GM12878 (cell line): ENCODE data around the gene ADAMTSL5.

ENCODE experiments used
- NBN ChIP-seq: fragments of 450-650 bp; IDR thresholded peaks from 2 replicates; pipeline ENCODE4 v1.6.1; 2016
- YBX1 ChIP-seq: fragments of 450-650 bp; IDR thresholded peaks from 2 replicates; pipeline ENCODE4 v1.6.1; 2016; ENCODE audit warnings: antibody characterized with exemption
- TF ChIP-seq, protein P1 (sequence below), 3 experiments: IDR thresholded peaks in 2 of 3; conservative IDR thresholded peaks in 1 of 3; 2 replicates each; pipeline ENCODE4 v1.5.1; 2011; ENCODE audit warnings: low read depth in 3 of 3, low read length in 3 of 3, mild to moderate bottlenecking in 3 of 3, control low read depth in 2 of 3, moderate library complexity in 2 of 3, inconsistent platforms in 1 of 3, mixed read lengths in 1 of 3; ENCODE audit not compliant: control insufficient read depth in 2 of 3, insufficient read depth in 1 of 3; ENCODE audit errors: extremely low read depth in 1 of 3

DNA sequence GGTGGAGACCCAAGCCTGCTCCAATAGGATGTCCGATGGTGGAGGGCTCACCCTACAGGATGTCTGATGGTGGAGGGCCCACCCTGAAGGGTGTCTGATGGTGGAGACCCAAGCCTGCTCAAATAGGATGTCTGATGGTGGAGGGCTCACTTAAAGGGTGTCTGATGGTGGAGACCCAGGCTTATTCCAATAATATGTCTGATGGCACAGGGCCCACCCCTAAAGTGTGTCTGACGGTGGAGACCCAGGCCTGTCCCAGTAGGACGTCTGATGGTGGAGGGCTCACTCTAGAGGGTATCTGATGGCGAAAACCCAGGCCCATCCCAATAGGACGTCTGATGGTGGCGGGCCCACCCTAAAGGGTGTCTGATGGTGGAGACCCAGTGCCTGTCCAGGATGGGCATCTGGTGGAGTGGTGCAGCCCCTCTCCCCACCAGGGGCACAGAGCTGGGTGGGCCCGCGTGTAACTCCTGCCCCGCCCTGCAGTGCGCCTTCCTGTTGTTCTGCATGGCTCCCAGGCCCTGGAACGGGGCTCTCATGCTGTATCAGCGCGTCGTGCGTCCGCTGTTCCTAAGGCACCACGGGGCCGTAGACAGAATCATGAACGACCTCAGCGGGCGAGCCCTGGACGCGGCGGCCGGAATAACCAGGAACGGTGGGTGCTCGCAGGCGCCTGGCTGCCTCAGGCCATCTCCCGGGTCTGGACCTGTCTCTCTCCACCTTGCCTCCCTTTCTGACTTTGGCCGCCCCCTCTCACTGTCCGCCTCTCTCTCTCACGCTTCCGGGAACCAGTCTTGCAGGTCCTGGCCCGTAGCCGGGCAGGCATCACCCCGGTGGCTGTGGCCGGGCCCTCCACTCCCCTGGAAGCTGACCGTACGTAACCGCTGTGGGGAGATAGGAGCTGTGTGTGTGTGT lies 16.8 kb downstream of the ADAMTSL5 start:
- no peak for TF ChIP-seq NBN
- TF ChIP-seq, protein P1, sequence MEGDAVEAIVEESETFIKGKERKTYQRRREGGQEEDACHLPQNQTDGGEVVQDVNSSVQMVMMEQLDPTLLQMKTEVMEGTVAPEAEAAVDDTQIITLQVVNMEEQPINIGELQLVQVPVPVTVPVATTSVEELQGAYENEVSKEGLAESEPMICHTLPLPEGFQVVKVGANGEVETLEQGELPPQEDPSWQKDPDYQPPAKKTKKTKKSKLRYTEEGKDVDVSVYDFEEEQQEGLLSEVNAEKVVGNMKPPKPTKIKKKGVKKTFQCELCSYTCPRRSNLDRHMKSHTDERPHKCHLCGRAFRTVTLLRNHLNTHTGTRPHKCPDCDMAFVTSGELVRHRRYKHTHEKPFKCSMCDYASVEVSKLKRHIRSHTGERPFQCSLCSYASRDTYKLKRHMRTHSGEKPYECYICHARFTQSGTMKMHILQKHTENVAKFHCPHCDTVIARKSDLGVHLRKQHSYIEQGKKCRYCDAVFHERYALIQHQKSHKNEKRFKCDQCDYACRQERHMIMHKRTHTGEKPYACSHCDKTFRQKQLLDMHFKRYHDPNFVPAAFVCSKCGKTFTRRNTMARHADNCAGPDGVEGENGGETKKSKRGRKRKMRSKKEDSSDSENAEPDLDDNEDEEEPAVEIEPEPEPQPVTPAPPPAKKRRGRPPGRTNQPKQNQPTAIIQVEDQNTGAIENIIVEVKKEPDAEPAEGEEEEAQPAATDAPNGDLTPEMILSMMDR (IDR thresholded peaks at IDR 0.05 in 2 of 3, conservative IDR thresholded peaks at IDR 0.05 in 1 of 3; ENCODE audit: control insufficient read depth in 2 of 3, extremely low read depth in 1 of 3, insufficient read depth in 1 of 3, low read depth in 3 of 3, low read length in 3 of 3) = no peak
- no peak for TF ChIP-seq YBX1
